Endodermal cell (in vitro differentiated cells): ENCODE measurements around the gene C3orf20. TPM values are rescaled to one million over a fixed set of nuclear protein-coding genes. Genes with fewer than 3 reads are reported as not detected.

Source experiments
- DNase-seq: peaks from one replicate; pipeline ENCODE4 v3.0.0-alpha.2; 2017
- H3K27ac ChIP-seq: 2 replicates; pipeline ENCODE4 v1.5.1; 2013; ENCODE audit warnings: mild to moderate bottlenecking, low read depth, low read length, moderate library complexity
- H3K27me3 ChIP-seq: 2 replicates; pipeline ENCODE4 v1.6.1; 2013; ENCODE audit warnings: mild to moderate bottlenecking, low read length, moderate library complexity; ENCODE audit not compliant: insufficient read depth, control insufficient read depth, poor library complexity, severe bottlenecking
- H3K36me3 ChIP-seq: 2 replicates; pipeline ENCODE4 v1.7.0; 2013; ENCODE audit warnings: mild to moderate bottlenecking, low read length, moderate library complexity; ENCODE audit not compliant: control insufficient read depth, insufficient read depth
- H3K4me1 ChIP-seq: one replicate; pipeline ENCODE4 v1.7.0; 2013; ENCODE audit warnings: low read length; ENCODE audit not compliant: control insufficient read depth, insufficient read depth
- H3K4me3 ChIP-seq: 2 replicates; pipeline ENCODE4 v1.5.1; 2013; ENCODE audit warnings: mild to moderate bottlenecking, low read length, moderate library complexity
- H3K9ac ChIP-seq: 2 replicates; pipeline ENCODE4 v1.6.1; 2013; ENCODE audit warnings: mild to moderate bottlenecking, low read length, moderate library complexity; ENCODE audit not compliant: poor library complexity, severe bottlenecking; ENCODE audit errors: extremely low read depth
- H3K9me3 ChIP-seq: 2 replicates; pipeline ENCODE4 v1.6.1; 2013; ENCODE audit warnings: mild to moderate bottlenecking, low read length, moderate library complexity; ENCODE audit not compliant: control insufficient read depth
- H3K27ac Mint-ChIP-seq: 2 replicates; pipeline ENCODE4 v1.8.0; 2020; ENCODE audit warnings: mixed read lengths
- H3K27me3 Mint-ChIP-seq: 2 replicates; pipeline ENCODE4 v1.8.0; 2021; ENCODE audit warnings: mild to moderate bottlenecking, mixed read lengths; ENCODE audit not compliant: insufficient read depth
- H3K36me3 Mint-ChIP-seq: 2 replicates; pipeline ENCODE4 v1.8.0; 2020; ENCODE audit warnings: low read depth, mixed read lengths
- H3K4me1 Mint-ChIP-seq: 2 replicates; pipeline ENCODE4 v1.8.0; 2020; ENCODE audit warnings: mixed read lengths
- H3K4me3 Mint-ChIP-seq: 2 replicates; pipeline ENCODE4 v1.8.0; 2020; ENCODE audit warnings: mild to moderate bottlenecking, moderate library complexity, mixed read lengths
- H3K9me3 Mint-ChIP-seq: 2 replicates; pipeline ENCODE4 v1.8.0; 2020; ENCODE audit warnings: mild to moderate bottlenecking, mixed read lengths
- WGBS, 2 experiments: methylation state at CpG; one replicate each; pipeline versions ENCODE4 v1.1.5 to v1.1.7; 2013; ENCODE audit warnings: missing lambda C conversion rate in 2 of 2, mixed read lengths in 1 of 2; ENCODE audit not compliant: insufficient coverage in 1 of 2, insufficient read length in 1 of 2; 5-methylcytosine and 5-hydroxymethylcytosine counted together
- total RNA-seq, 2 donors: library from RNA; stranded (reverse); fragmentation: NEBNext Ultra II Directional in 1 of 2; extraction: Animal tissue kit (Norgen Biotek cat#: 25700) in 1 of 2; gene quantifications; 2 replicates in 1 of 2; 3 replicates in 1 of 2; pipeline ENCODE4 v1.2.1, GENCODE V29; 2021
- TF ChIP-seq, protein P1 (sequence below): fragments of 200-600 bp; sonication (generic); conservative IDR thresholded peaks from 2 replicates; pipeline ENCODE4 v1.5.0; 2021; ENCODE audit warnings: antibody characterized with exemption, mild to moderate bottlenecking

C3orf20 gene
- total RNA-seq, 2 donors from 2014 or later, result not detected

DNA sequence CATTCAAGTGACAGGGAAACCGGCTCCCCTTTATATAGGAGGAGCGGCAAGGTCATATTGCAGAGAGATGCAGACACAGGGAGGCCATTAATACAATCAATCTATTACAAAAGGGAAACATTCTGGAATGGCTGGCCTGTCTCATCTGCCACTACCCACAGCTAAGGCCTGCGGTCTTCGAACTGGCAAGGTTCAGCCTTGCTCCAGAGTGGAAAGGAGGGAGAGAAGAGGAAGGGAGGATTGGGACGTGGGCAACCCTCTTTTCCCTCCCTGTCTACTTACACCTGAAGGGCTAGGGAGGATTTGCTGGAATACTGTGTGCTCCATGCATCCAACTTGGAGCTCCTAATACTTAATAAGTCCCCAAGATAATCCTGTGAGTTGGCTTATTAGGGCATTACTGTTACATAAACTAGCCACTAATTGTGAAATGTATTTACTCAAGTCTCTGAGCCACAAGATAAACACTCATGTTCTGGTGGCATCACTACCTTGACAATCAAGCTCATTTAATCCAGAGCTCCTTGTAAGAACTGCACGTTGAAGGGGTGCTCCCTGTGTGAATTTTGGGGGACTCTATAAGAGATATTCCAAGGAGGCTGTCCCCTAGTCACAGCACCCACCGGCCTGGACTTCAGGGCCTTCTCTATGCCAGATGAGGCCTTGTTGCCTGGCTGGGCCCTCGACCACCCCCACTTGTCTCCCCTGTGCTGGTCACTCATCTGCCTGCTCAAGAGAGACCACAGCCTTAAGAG, 43.1 kb upstream of the C3orf20 start:
- H3K27me3 ChIP-seq, result peaks cover 10% of the 10 kb centered on the region
- 88 to 97% methylated on average over 5 to 8 of the region's 8 CpGs for WGBS, 2 experiments
- Mint-ChIP-seq H3K36me3 (no peaks in the 10 kb centered on the region), H3K27me3 (peaks cover 25% of the 10 kb centered on the region), H3K27ac (no peak overlapping the region), H3K4me3 (no peak overlapping the region), H3K9me3 (peaks cover 7% of the 10 kb centered on the region), H3K4me1 (peaks cover 3% of the 10 kb centered on the region)
- H3K27ac ChIP-seq, result no peak overlapping the region
- H3K4me1 ChIP-seq, result peaks cover 6% of the 10 kb centered on the region
- H3K9ac ChIP-seq, result no peak overlapping the region
- DNase-seq, result peak; percentile 32
- no peak overlapping the region for H3K4me3 ChIP-seq
- no peaks in the 10 kb centered on the region for H3K36me3 ChIP-seq
- H3K9me3 ChIP-seq, result peaks cover 14% of the 10 kb centered on the region
- TF ChIP-seq, protein P1, sequence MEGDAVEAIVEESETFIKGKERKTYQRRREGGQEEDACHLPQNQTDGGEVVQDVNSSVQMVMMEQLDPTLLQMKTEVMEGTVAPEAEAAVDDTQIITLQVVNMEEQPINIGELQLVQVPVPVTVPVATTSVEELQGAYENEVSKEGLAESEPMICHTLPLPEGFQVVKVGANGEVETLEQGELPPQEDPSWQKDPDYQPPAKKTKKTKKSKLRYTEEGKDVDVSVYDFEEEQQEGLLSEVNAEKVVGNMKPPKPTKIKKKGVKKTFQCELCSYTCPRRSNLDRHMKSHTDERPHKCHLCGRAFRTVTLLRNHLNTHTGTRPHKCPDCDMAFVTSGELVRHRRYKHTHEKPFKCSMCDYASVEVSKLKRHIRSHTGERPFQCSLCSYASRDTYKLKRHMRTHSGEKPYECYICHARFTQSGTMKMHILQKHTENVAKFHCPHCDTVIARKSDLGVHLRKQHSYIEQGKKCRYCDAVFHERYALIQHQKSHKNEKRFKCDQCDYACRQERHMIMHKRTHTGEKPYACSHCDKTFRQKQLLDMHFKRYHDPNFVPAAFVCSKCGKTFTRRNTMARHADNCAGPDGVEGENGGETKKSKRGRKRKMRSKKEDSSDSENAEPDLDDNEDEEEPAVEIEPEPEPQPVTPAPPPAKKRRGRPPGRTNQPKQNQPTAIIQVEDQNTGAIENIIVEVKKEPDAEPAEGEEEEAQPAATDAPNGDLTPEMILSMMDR, result no peak

DNA sequence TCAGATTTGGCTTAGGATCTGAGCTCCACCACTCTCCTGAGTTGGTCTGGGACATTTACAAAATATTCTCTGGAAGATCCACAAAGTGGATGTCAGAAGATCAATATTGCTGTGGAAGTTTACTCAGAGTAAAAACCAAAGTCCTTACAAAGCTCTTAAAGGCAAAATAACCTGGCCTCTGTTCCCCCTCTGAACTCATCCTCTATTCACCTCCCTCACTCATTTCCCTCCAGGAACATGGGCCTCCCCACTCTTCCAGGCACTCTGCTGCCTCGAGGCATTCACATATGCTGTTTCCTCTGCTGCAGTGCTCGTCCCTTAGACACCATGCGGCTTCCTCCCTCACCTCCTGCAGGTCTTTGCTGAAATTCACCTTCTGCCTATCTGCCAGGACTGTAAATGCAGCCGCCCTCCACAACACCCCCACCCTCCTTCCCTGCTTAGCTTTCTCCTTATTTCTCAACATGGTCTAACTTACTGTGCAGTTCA, 42.5 kb upstream of the C3orf20 start:
- Histone ChIP-seq H3K27ac (no peak overlapping the region), H3K4me1 (peaks cover 6% of the 10 kb centered on the region), H3K27me3 (peaks cover 16% of the 10 kb centered on the region), H3K36me3 (no peaks in the 10 kb centered on the region), H3K9ac (no peak overlapping the region), H3K4me3 (no peak overlapping the region), H3K9me3 (peaks cover 14% of the 10 kb centered on the region)
- DNase-seq, result peak; percentile 48
- Mint-ChIP-seq H3K36me3 (no peaks in the 10 kb centered on the region), H3K27me3 (peaks cover 31% of the 10 kb centered on the region), H3K4me1 (peaks cover 3% of the 10 kb centered on the region), H3K27ac (no peak overlapping the region), H3K4me3 (no peak overlapping the region), H3K9me3 (peaks cover 7% of the 10 kb centered on the region)
- 54 to 64% methylated on average over 4 of the region's 4 CpGs for WGBS, 2 experiments
- TF ChIP-seq, protein P1, result no peak

DNA sequence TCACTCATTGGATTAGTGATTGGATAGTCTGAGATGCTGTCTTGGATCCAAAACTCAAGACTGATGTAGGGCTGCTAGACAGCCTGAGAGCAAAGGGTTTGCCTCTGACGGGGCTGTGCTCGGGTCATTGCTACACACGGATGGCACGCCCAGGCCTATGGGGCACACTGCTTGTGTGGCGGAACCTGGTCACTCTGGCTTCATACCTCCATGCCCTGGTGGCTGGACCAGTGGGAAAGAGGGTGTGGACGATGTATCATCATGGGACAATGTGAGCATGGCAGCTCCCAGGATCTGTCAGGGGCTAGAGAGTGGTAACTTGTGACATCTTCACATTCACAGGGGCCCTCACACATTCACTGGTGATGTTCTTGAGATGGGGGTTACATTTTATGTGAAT, 41.5 kb upstream of the C3orf20 start:
- H3K27ac ChIP-seq, result no peak overlapping the region
- H3K27ac Mint-ChIP-seq, result no peak overlapping the region
- peaks cover 8% of the 10 kb centered on the region for H3K9me3 ChIP-seq
- TF ChIP-seq, protein P1, result no peak
- DNase-seq, result peak; percentile 41
- peaks cover 23% of the 10 kb centered on the region for H3K27me3 ChIP-seq
- H3K27me3 Mint-ChIP-seq, result peaks cover 37% of the 10 kb centered on the region
- no peak overlapping the region for H3K4me3 Mint-ChIP-seq
- H3K36me3 ChIP-seq, result no peaks in the 10 kb centered on the region
- no peak overlapping the region for H3K4me3 ChIP-seq
- H3K36me3 Mint-ChIP-seq, result no peaks in the 10 kb centered on the region
- peaks cover 3% of the 10 kb centered on the region for H3K4me1 Mint-ChIP-seq
- WGBS, 2 experiments, result 94 to 96% methylated on average over 5 to 6 of the region's 6 CpGs
- H3K4me1 ChIP-seq, result peaks cover 6% of the 10 kb centered on the region
- peaks cover 4% of the 10 kb centered on the region for H3K9me3 Mint-ChIP-seq
- no peak overlapping the region for H3K9ac ChIP-seq
